ENCODE results near the gene CDT1.

The CDT1 gene

DNA sequence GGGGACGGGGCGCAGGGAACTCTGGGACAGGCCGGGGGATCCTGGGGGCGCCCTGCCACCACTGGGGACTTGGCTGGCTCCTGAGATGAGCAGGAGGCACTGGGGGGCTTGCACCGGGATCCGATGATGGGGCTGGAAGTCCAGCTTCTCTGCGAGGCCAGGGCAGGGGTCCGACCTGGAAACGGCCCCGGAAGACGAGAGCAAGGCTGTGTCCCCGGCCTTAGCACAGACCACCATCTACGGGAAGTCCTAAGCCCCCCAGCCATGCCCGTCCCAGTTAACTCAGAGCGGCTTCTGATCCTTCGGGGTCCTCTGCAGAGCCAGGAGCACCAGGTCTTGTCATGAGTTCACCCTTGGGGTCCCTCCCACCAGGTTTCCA lies 573 bp downstream of the CDT1 start:
- no peak for DNase-seq (ENCODE audit: low read depth in 4 of 4, low spot score in 1 of 4)

GRCh38 chr16:88804552-88805339 lies 1.2 kb downstream of the CDT1 start:
- DNase-seq (ENCODE audit: low read depth in 4 of 4, low spot score in 1 of 4): no peak

- DNase-seq (ENCODE audit: low read depth in 4 of 4, low spot score in 1 of 4): no peak
Observed at GRCh38 chr16:88805340-88805715, 1.7 kb downstream of the CDT1 start.

DNA sequence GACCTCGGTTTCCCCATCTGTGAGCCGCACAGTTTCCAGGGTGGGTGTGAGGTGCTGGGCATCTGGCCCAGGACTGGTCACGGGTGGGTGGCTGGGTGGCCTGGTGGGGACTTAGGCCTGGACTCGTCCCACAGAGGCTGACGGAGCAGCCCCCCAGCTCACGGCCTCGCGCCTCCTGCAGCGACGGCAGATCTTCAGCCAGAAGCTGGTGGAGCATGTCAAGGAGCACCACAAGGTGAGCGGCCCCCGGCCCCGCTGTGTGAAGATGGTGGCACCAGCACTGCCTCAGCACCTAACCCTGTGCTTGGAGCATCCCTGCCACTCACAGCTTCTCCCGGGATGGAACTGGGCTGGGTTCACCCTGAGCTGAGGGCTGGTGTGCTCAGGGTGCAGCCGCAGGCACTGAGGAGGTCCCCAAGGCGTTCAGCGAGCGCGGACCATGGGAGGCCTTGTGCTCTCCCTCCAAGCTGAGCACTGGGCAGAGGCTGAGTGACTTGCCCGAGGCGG lies 2.4 kb downstream of the CDT1 start:
- DNase-seq (ENCODE audit: low read depth in 4 of 4, low spot score in 1 of 4): no peak

DNA sequence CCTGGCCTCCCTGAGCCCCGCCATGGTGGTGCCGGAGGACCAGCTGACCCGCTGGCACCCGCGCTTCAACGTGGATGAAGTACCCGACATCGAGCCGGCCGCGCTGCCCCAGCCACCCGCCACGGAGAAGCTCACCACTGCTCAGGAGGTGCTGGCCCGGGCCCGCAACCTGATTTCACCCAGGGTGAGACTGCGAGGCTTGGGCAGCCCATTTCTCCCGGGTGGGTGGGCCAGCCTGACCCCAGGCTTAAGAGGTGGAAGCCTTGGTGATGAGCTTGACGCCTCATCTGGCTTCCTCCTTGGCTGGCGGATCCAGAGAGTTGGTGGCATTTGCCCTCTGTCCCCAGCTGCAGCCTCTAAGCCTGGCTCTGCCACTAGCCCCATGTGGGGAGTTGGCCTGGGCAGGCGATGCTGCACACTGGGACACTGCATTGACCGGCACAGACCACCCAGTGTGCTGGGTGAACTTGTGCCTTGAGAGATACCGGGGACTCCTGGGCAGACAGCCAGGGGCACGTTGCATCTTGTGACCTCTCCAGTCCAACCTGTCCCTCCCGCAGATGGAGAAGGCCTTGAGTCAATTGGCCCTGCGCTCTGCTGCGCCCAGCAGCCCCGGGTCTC lies 3.0 kb downstream of the CDT1 start:
- no peak for DNase-seq (ENCODE audit: low read depth in 4 of 4, low spot score in 1 of 4)

GRCh38 chr16:88807142-88807625 lies 3.6 kb downstream of the CDT1 start:
- DNase-seq (ENCODE audit: low read depth in 4 of 4, low spot score in 1 of 4): no peak

DNA sequence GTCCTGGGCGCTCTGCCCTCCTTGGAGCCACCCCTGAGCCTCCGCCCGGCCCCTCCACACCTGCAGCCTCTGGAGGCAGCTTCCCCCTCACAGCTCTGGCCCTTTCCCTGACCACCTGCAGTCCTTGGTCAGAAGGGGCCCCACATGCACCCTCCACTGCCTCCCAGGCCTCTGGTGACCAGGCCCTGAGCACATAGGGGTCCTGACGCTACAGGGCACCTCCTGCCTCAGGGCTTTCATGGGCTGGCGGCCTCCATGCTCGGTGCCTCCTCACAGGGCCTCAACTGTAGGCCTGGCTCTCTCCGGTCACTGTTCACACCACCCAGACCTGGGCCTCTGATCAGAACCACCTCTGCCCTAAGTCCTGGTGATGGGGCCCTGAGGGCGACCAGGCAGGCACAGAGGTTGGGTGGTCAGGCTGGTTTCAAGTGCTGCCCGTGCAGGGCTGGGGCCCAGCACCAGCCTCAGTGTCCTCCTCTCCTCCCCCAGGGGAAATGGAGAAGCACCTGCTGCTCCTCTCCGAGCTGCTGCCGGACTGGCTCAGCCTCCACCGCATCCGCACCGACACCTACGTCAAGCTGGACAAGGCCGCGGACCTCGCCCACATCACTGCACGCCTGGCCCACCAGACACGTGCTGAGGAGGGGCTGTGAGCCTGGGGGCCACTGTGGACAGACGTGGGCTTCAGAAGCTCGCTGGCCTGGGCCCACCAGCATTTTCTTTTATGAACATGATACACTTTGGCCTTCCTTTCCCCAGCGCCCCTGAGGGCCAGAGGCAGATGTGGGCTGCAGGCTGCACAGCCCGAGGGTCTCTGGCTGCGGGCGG lies 4.3 kb downstream of the CDT1 start:
- DNase-seq (ENCODE audit: low read depth in 4 of 4, low spot score in 1 of 4): no peak

DNA sequence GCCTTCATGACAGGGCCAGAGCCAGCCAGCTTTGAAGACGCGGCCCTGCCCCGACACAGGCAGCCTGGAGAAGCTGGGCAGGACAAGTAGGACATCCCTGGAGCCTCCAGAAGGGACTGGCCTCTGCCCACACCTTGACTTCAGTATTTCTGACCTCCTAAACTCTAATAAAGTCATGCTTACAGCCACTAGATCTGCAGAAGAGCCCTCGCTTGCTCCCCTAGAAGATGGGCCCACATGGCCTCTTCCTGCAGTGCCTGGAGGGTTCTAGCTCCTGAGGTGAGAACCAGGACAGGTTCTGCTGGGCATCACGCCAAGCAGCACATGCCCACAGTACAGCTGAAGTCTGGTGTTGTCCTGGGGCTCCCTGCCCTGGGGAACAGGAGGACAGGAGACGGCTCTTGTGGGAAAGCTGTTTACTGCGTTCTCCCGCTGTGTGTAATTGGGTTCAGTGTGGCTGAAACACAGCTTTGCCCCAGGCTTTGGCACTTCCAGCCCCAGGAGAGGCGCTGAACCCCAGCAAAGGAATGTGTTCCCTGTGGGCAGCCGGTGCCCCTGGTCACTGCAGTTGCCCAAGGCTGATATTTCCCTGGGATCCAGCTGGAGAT lies 5.6 kb downstream of the CDT1 start:
- DNase-seq (ENCODE audit: low read depth in 4 of 4, low spot score in 1 of 4): no peak

DNA sequence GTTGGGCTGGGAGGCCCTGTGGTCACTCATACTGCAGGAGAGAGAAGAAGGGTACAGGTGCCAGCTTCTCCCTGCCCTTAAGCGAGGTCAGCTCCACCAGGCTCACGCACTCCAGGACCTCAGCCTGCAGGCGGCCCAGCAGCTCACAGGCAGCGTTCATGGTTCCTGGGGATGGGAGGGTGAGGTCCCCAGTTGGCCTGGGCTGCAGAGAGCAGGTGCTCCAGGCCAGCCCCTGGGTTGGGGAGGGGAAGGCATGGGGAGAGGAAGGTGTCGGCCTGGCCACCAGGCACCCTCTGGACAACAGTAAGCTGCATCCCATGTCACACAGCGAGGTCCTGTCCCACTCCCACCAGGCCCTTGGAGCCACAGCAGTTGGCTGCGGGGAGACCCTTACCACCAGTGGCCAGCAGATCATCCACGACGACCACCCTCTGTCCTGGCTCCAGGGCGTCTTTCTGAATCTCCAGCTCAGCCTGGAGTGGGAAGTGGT lies 6.1 kb downstream of the CDT1 start:
- no peak for DNase-seq (ENCODE audit: low read depth in 4 of 4, low spot score in 1 of 4)

DNA sequence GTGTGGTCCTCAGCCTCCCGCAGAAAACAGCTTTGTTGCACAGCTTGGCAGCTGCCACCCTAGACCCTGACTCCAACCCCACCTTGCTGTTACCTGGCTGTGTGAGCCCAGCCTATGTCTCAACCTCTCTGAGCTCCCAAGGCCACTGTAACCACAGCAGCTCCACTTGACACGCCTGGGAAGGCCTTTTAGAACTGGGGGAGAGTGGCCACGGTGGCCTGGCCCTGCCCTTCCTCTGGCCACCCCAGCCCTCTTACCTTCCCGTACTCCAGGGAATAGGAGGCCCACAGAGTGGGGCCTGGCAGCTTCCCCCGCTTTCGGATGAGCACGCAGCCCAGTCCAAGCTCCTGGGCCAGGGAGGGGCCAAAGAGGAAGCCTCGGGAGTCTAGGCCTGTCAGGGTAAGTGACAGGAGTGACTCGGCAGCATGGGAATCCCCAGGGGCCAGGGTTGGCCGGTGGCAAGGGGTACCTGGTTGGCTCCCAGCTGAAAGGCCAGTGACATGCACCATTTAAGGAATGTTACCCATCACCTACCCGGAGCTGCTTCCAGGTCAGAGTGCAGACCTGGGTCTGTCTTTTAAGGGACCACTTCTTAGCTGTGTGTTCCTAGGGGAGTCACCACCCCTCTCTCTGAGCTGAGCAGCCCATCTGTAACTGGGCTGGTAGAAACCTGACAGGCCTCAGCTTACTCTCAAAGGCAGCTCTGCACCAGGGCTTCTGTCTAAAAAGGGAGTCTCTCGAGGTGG lies 6.8 kb downstream of the CDT1 start:
- no peak for DNase-seq (ENCODE audit: low read depth in 4 of 4, low spot score in 1 of 4)

DNA sequence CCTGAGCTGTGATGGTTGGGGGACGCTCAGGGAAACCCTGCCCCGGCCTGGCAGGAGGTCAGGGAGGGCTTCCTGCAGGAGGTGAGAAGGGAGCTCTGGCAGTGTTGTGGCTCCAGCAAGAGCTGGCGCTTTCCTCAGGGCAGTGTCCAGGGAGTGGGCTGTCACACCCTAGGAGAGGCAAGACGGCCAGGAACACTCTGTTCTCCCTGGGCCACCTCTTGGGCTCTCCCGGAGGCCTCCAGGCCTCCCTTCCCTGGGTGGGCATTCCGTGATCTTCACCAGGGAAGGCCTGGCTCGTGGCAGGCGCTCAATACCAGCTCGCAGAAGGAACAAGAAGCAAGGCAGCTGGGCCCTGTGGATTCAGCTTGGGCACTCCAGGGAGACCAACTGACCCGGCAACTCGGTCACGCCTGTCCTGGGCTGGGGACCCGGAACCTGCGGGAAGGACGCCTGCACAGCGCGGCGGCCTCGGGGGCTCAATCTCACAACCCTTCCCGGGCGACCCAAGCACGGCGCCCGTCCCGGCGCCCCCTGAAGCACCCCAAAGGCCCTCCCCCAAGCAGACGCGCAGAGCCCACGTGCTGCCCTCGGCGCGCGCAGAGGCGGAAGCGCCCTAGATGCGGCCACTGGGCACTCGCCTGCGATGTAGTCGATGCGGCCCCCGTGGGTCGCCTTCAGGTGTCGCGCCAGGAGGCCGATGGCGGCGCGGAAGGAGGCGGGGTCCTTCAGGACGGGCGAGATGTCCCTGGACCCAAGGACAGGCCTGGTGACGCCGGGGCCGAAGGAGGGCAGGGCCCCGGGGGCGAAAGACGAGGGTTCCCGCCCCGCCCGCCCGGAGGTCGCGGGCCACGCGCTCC lies 7.6 kb downstream of the CDT1 start:
- peak in 2 of 4 experiments; percentile 33 to 58 for DNase-seq (ENCODE audit: low read depth in 4 of 4, low spot score in 1 of 4)

DNA sequence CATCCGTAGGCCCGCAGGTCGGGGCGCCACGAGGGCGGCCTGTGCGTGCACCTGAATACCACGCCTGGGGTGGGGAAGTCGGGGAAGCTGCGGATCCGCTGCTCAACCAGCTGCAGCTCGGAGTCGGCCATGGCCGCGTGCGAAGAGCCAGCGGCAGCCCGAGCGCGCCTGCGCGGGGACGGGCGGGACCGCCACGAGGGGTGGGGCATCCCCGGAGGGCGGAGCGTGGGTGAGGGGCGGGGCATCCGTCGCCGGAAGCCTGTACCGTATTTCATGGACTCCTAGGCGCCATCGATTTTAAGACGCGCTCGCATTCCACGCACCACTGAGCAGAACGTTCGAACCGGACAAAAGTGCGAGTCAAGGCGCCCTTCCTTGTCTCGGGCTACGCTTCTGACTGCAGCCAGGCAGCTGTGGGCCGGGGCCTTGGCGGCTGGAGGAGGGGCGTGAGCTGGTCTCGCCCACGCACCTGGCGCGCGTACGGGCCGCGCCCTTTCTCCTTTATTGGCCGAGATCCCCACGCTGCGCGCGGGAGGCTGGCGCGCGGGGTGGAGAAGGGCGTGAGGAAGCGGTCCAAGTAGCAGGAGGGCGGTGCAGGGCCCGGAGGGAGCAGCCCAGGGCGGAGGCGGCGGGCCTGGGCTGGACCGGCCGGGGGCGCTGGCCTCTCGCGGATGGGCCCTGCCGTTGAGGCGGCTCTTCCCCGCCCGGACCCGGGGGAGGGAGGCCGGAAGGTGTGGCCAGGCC lies 8.4 kb downstream of the CDT1 start, which contains the start of gene APRT:
Gene APRT, minus strand, starts transcription at position 160 of the 744 bp plus-strand sequence. Its CDS starts 29 bp downstream, at position 131.
- DNase-seq (ENCODE audit: low read depth in 4 of 4, low spot score in 1 of 4): peak; percentile 93 to 98 (median 94)

- no peak for DNase-seq (ENCODE audit: low read depth in 4 of 4, low spot score in 1 of 4)
Observed at GRCh38 chr16:88812513-88813268, 9.1 kb downstream of the CDT1 start.

DNA sequence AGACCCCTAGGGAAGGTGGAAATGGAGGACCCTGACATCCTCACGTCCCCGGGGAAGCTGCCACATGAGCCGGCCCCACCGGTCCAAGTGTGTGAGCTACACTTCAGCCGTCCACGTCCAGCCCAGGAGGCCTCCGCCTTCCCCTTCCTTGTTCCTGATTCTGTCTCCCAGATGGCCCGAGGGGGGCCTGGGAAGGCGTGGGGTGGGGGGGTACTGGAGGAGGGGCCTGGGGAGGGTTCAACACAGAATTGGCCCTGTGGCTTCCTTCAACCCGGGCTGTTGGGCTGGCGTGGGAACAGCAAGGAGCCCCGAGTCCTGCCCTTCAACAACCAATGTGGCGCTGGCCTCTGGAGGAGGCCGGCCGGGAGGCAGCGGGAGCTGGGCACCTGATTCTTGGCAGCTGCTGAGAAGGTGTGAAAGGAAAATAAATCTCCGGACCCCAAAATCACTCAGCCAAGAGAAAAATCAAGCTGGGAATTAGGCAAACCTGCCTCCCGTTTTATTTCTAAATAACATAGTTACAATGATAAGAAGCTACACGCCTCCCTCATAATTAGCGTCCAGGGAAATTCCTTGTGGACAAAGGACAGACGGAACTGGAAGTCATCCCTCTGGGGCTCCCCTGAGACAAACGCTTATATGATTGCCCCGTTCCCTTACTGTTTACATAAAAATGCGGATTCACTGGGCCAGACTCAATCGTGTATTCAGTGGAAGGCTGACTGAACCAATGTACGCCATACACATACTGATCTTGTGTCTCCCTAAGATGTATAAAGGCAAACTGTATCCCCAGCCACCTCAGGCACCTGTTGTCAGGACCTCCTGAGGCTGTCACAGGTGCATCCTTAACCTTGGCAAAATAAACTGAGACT lies 9.9 kb downstream of the CDT1 start:
- no peak for DNase-seq (ENCODE audit: low read depth in 4 of 4, low spot score in 1 of 4)

GRCh38 chr16:88814144-88814502 lies 10.5 kb downstream of the CDT1 start:
- no peak for DNase-seq (ENCODE audit: low read depth in 4 of 4, low spot score in 1 of 4)

DNA sequence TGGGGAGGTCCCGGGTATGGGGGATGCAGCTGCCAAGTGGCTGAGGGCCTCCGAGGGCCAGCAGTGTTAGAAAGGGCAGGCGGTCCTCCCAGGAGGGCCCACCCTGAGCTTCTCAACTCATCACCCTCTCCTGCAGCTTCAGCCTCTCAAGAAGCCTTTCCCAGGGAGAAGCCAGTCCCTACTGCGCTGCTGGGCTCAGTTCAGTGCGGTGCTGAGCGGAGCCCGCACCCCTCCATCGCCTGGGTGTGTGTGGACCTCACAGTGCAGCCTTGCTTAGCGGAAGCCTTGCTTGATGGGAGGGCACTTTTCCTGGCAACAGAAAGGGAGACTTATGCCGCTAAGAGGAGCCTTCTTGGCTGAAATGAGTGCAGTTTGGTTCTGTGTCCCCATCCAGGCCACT lies 11.6 kb downstream of the CDT1 start:
- no peak for DNase-seq (ENCODE audit: low read depth in 4 of 4, low spot score in 1 of 4)

Measured in stimulated activated CD4-positive, alpha-beta T cell treated with anti-CD3 and anti-CD28 coated beads, Interleukin-1b, Interleukin-23, amount 100 ng/mL, for 24 hours (primary cell).